Rectal smooth muscle tissue (tissue), 1 donor: ENCODE results near the gene RASL10A.

Experiments used
- H3K27ac ChIP-seq: one replicate; pipeline ENCODE4 v1.7.0; 2013; ENCODE audit warnings: low read depth, low read length, inconsistent platforms
- H3K27me3 ChIP-seq: one replicate; pipeline ENCODE4 v1.7.0; 2013; ENCODE audit warnings: low read length; ENCODE audit not compliant: control insufficient read depth, insufficient read depth
- H3K36me3 ChIP-seq: one replicate; pipeline ENCODE4 v1.7.0; 2013; ENCODE audit warnings: low read length; ENCODE audit not compliant: control insufficient read depth, insufficient read depth
- H3K4me1 ChIP-seq: one replicate; pipeline ENCODE4 v1.7.0; 2013; ENCODE audit warnings: low read length; ENCODE audit not compliant: control insufficient read depth, insufficient read depth
- H3K4me3 ChIP-seq: one replicate; pipeline ENCODE4 v1.7.0; 2013; ENCODE audit warnings: low read length
- H3K9ac ChIP-seq: one replicate; pipeline ENCODE4 v1.7.0; 2013; ENCODE audit warnings: low read length

Gene RASL10A

DNA sequence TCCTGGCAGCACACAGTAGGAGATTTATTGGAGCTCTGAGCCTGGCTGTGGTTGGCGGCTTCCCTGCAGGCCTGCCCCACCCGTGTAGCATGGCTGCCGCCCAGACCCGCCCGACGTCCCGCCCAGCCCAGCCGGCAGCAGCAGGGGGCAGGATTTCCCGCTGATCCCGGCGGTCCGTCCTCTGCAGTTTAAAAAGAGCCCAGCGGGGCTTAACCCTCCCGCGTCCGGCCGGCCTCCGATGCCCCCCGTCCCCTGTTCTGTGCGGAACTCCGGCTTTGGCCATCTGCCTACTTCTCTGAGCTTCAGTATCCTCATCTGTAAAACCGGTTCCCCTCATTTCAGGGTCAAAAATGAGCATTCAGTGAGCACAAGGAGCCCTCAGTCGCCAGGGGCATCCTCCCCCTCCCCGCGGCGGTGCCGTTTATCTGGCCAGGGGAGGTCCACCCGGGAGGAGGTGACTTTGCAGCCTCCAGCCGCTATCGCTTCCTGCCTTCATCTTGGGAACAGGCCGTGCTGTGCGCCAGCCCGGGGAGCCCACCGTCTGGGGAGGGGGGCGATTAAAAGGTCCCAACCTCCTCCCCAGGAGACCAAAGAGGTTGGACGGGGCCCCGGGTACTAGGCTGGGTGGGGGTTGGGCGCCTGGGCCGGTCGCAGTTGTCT, 9.2 kb downstream of the RASL10A start, which contains the start of gene GAS2L1:
Gene GAS2L1 (plus strand): TSS at position 476 of the 660 bp plus-strand sequence. CDS start 1,456 bp downstream, outside the sequence.
- H3K36me3 ChIP-seq: no peaks in the 10 kb centered on the region
- H3K9ac ChIP-seq: peak within 1 kb of the TSS; percentile 62
- H3K27ac ChIP-seq: peak within 1 kb of the TSS; percentile 82
- no peaks in the 10 kb centered on the region for H3K27me3 ChIP-seq
- H3K4me1 ChIP-seq: peaks cover 35% of the 10 kb centered on the region
- H3K4me3 ChIP-seq: peak within 1 kb of the TSS; percentile 93

- Histone ChIP-seq H3K27ac (peak overlapping the region; percentile 14), H3K4me3 (peak overlapping the region; percentile 93), H3K9ac (no peak overlapping the region)
These were observed 9.7 kb downstream of the RASL10A start for GRCh38 chr22:29305836-29306174.

DNA sequence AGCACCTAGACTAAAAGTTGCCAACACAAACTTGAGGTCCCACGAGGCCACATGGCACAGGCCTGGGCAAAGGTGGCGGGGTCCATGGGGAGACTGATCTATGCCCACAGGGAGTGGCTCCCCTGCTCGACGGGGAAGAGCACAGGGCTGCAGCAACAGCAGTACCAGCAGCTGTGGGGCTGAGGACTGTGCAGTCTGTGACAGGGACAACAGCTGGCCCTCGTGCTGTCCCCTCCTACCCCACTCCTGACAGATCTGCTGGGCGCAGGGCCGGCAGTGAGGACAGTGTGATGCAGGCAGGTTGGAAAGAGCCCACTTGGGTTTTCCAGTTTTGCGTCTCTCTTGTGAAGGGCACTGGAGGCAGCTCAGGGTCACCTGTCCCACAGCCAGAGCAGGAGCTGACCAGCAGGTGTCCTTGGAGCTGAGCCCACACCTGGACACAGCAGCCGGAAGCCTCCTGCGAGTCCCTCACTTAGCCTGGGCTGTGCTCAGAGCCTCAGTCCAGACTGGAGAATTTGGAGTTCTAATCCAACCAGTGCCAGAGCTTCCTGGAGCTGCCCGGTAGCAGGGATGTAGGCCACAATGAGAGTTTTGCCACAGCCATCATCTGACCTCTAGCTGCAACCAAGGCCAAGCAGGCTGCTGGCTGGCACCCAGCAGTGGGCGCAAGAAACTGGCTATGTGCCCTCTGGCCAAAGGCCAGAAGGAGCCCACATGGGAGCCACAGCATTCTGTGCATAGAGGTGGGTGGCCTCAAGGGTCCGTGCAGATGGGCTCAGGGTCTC, 12.6 kb downstream of the RASL10A start:
- Histone ChIP-seq H3K27ac (peak overlapping the region; percentile 40), H3K9ac (no peak overlapping the region), H3K4me3 (no peak overlapping the region), H3K4me1 (peaks cover 11% of the 10 kb centered on the region), H3K36me3 (peaks cover 24% of the 10 kb centered on the region), H3K27me3 (no peaks in the 10 kb centered on the region)

More at GRCh38 chr22:29305836-29306174, 9.7 kb downstream of the RASL10A start:
- H3K27me3 ChIP-seq: no peaks in the 10 kb centered on the region
- H3K36me3 ChIP-seq: peaks cover 3% of the 10 kb centered on the region
- peaks cover 30% of the 10 kb centered on the region for H3K4me1 ChIP-seq

DNA sequence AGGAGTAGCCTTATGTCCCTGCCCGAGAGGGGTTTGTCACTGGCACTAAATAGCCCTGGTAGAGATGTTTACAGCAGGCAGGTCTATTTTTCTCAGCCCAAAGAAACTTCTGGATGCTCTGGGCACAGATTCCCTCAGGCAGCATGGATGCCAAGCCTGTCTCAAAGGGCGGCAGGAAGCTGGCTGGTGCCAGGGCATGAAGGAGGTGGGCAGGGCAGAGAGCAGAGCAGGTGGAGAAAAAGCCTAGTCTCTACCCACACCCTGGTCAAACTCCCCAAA, 13.2 kb downstream of the RASL10A start:
- Histone ChIP-seq H3K4me3 (no peak overlapping the region), H3K36me3 (peaks cover 30% of the 10 kb centered on the region), H3K9ac (no peak overlapping the region), H3K4me1 (peaks cover 6% of the 10 kb centered on the region), H3K27me3 (no peaks in the 10 kb centered on the region), H3K27ac (no peak overlapping the region)

GRCh38 chr22:29301716-29302401, 13.6 kb downstream of the RASL10A start:
- Histone ChIP-seq H3K36me3 (peaks cover 34% of the 10 kb centered on the region), H3K4me3 (no peak overlapping the region), H3K27me3 (no peaks in the 10 kb centered on the region), H3K4me1 (peaks cover 6% of the 10 kb centered on the region), H3K9ac (no peak overlapping the region), H3K27ac (no peak overlapping the region)

DNA sequence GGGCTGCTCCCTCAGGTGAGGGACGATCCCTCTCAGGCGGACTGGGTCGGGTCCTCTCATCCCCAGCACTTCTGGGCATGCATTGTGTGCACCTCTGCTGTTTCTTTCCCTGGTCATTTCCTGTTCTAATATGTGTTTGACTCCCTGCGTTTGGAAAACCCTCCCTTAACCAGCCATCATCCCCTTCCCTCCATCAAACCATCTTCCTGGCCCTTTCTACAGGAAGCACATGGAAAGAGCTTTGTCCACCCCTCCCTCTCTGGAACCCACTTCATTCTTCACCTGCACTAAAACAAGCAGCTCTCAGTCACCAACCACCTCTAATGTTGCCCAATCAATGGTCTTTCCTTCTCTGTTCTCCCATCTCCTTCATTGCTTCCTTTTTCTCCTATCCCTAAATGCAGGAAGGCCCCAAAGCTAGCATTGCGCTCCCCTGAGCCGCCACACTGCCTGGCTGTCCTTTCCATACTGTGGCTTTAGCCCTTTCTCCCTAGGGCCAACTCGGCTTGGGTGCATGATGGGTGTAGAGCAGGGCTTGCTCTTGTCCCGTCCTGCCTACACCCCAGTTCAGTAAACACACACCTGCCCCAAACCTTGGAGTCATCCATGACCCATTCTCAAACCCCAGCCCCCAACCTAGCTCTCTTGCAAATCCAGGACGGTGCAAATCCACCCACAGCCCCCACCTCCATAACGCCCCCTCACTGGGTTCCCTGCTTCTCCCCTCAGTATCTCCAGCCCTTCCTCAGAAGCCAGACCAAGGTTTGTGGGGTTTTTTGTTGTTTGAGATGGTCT, 14.5 kb downstream of the RASL10A start:
- no peak overlapping the region for H3K9ac ChIP-seq
- H3K27me3 ChIP-seq: no peaks in the 10 kb centered on the region
- H3K36me3 ChIP-seq: peaks cover 42% of the 10 kb centered on the region
- no peak overlapping the region for H3K27ac ChIP-seq
- peaks cover 6% of the 10 kb centered on the region for H3K4me1 ChIP-seq
- H3K4me3 ChIP-seq: no peak overlapping the region

DNA sequence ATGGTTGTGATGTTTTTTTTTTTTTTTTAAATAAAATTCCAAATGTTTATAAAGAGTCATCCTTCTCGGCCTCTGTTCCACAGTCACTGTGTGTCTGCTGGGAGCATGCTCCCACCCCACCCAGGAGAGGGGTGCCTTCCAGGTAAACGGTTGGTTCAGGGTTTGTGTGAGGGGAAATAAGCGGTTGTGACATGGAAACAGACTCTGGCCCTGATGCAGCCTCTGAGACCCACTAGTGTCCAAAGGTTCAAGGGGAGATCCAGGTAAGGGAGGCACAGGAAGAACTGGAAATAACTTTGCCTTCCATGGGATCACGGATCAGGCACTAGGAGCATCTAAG, 15.1 kb downstream of the RASL10A start:
- Histone ChIP-seq H3K4me1 (peaks cover 4% of the 10 kb centered on the region), H3K27ac (no peak overlapping the region), H3K9ac (no peak overlapping the region), H3K27me3 (no peaks in the 10 kb centered on the region), H3K4me3 (no peak overlapping the region), H3K36me3 (peaks cover 47% of the 10 kb centered on the region)

DNA sequence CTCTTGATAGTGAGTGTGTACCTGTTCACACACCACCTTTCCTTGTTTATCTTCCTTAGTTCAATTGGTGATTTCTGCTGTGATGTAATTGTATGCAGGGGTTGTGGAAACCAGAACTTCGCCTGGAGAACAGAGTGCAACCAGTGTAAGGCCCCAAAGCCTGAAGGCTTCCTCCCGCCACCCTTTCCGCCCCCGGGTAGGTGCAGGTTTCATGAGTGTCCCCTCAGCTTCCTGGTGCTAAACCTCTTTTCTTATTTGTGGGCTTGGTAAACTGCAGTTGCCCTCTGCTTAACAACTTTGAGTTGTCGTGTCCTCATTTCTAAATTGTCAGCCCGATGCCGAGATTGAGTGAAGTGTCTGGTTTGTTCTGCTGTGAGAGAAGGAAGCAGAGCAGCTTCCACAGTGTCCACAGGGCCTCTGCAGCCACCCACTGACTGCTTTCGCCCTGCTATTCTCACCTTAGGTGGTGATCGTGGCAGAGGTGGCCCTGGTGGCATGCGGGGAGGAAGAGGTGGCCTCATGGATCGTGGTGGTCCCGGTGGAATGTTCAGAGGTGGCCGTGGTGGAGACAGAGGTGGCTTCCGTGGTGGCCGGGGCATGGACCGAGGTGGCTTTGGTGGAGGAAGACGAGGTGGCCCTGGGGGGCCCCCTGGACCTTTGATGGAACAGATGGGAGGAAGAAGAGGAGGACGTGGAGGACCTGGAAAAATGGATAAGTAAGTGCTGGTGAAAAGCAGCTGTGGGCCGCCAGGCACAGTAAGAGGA, 16.2 kb downstream of the RASL10A start:
- no peaks in the 10 kb centered on the region for H3K27me3 ChIP-seq
- H3K4me3 ChIP-seq: no peak overlapping the region
- peaks cover 4% of the 10 kb centered on the region for H3K4me1 ChIP-seq
- no peak overlapping the region for H3K27ac ChIP-seq
- H3K9ac ChIP-seq: no peak overlapping the region
- H3K36me3 ChIP-seq: peaks cover 50% of the 10 kb centered on the region

DNA sequence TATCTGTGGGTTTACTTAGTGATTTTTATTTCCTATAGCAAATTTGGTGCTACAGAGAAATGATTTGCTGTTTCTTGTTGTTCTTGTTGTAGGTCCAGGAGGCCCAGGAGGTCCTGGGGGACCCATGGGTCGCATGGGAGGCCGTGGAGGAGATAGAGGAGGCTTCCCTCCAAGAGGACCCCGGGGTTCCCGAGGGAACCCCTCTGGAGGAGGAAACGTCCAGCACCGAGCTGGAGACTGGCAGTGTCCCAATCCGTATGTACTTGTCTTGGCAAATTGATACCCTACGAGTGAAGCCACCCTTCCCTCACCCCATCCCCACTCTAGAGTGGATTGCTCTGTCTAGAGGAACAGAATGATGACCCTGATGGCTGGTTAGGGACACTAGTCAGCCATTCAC, 16.9 kb downstream of the RASL10A start:
- H3K4me1 ChIP-seq: peaks cover 4% of the 10 kb centered on the region
- H3K36me3 ChIP-seq: peaks cover 50% of the 10 kb centered on the region
- H3K27ac ChIP-seq: no peak overlapping the region
- no peak overlapping the region for H3K4me3 ChIP-seq
- no peaks in the 10 kb centered on the region for H3K27me3 ChIP-seq
- H3K9ac ChIP-seq: no peak overlapping the region

- Histone ChIP-seq H3K27me3 (no peaks in the 10 kb centered on the region), H3K27ac (no peak overlapping the region), H3K4me3 (no peak overlapping the region), H3K4me1 (no peaks in the 10 kb centered on the region), H3K9ac (no peak overlapping the region), H3K36me3 (peaks cover 47% of the 10 kb centered on the region)
These were observed 23.1 kb downstream of the RASL10A start for GRCh38 chr22:29292379-29292778.

DNA sequence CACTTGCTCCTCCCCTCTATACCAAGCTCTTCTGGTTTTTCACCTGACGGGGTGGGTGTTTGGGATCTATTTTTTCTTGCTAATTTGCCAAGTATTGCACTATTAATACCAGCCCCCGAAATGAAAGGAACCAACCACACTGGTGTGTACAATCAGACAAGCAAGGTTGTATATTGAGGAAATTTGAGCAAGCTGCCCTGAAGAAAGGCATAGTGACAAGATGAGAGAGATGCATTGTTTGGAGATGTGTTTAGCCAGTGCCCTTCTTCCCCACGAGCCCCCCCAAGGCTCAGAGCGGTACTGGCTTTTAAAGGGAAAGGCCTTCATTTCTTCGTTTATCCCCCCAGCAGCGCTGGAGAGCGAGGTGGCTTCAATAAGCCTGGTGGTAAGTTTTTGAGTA, 24.3 kb downstream of the RASL10A start:
- H3K9ac ChIP-seq: no peak overlapping the region
- H3K4me1 ChIP-seq: no peaks in the 10 kb centered on the region
- H3K27ac ChIP-seq: no peak overlapping the region
- no peaks in the 10 kb centered on the region for H3K27me3 ChIP-seq
- no peak overlapping the region for H3K4me3 ChIP-seq
- H3K36me3 ChIP-seq: peaks cover 36% of the 10 kb centered on the region
